Activated CD8-positive, alpha-beta memory T cell treated with anti-CD3 and anti-CD28 coated beads, Interleukin-2, amount 10 ng/mL, durations not matched to agents 7 days and 5 days (primary cell): Measurements from ENCODE around the gene FUOM. TPM values are rescaled to one million over a fixed set of nuclear protein-coding genes. Genes with fewer than 3 reads are reported as not detected.
A peak's percentile ranks its signal among the peaks of the same experiment; 100 is the strongest.
"Not testable (repeated sequence)": the region's sequence is repeated elsewhere in the genome, so short reads cannot be mapped to it uniquely, and the experiment has no call there.

Source experiments
- ATAC-seq: fragments of 150-1000 bp; cut with Tn5 transposase; one replicate; pipeline ENCODE4 v1.10.0; 2021; ENCODE audit warnings: moderate library complexity
- CTCF ChIA-PET: fragments of 350-600 bp; sonication (Branson Sonifier 250); formaldehyde crosslinking; loops from one replicate; lab custom pipeline; 2021; ENCODE audit warnings: antibody characterized with exemption; lab: Charles Lee
- DNase-seq: peaks from one replicate; pipeline ENCODE4 v3.0.0-alpha.2; 2020
- H3K27ac Mint-ChIP-seq: one replicate; pipeline ENCODE4 v1.8.0; 2021; ENCODE audit warnings: mild to moderate bottlenecking, mixed read lengths
- H3K27me3 Mint-ChIP-seq: one replicate; pipeline ENCODE4 v1.8.0; 2021; ENCODE audit warnings: mixed read lengths
- H3K36me3 Mint-ChIP-seq: one replicate; pipeline ENCODE4 v1.8.0; 2021; ENCODE audit warnings: mild to moderate bottlenecking, mixed read lengths
- H3K4me1 Mint-ChIP-seq: one replicate; pipeline ENCODE4 v1.8.0; 2021; ENCODE audit warnings: mixed read lengths
- H3K4me3 Mint-ChIP-seq: one replicate; pipeline ENCODE4 v1.8.0; 2021; ENCODE audit warnings: mild to moderate bottlenecking, moderate library complexity, mixed read lengths
- H3K9me3 Mint-ChIP-seq: one replicate; pipeline ENCODE4 v1.8.0; 2022; ENCODE audit warnings: low read depth, mixed read lengths
- total RNA-seq, 2 experiments: library from RNA; stranded (reverse); gene quantifications; one replicate each; pipeline ENCODE4 v1.2.3, GENCODE V29; 2021

FUOM gene
- total RNA-seq, 2 experiments from 2014 or later = 9.1 to 13.1 TPM

DNA sequence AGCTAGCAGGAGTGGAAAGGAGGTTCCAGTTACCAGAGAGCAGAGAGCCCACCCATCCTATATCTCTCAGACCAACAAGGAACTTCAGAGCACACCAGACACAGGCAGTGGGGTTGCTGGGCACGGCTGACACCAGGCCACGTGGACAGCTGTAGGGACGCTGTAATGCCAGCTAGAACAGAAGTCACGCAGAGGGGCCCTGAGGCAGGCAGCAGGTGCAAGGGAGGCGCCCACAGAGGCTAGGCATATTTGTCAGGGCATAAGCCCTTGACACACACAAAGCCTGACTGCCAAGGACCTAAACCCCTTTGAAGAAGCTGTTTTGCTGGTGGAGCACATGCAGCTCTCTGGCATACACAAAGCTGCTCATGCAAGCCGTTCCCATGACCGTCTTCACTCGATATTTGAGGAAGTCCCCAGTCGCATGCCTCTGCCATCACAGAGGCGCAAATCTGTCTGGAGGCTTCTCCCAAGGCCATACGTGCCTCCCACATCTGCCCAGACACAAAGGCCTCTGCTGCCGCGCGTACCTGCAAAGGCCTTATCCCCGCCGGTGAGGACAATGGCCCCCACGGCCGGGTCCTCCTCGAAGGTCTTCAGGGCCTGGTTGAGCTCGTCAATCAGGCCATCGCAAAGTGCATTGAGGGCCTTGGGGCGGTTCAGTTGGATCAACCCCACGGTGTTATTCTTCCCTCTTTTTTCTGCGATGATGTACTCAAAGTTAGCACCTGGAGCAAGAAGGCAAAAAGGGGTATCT is 12.4 kb upstream of the FUOM start:
- no peak for ATAC-seq
- CTCF ChIA-PET = interaction anchor here (1.1 to 1.7 kb wide), 2 partner anchors 9 to 41 kb away, joined by 4 to 6 read pairs; no protein-coding TSS in a partner anchor

DNA sequence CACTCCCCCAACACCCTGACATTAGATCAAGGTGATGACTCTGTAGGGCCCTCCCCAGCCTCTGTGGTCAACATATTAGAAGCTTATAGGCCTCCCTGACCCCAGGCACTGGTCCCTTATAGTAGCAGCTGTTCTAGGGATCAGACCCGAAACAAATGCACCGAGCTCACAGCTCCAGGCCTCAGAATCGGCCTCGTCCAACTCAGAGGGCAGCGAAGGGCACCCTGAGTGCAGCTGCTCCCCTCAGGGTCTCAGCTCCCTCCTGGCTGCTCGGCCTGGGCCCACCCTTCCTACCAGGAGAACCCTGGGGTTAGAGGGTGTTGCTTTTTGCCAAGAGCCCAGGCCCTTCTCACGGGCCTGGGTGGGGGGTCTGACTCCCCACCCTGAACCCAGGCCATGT is 10.3 kb upstream of the FUOM start:
- Mint-ChIP-seq H3K27me3 (no peaks in the 10 kb centered on the region), H3K4me3 (no peak overlapping the region), H3K36me3 (no peaks in the 10 kb centered on the region), H3K9me3 (no peaks in the 10 kb centered on the region), H3K27ac (no peak overlapping the region), H3K4me1 (peaks cover 5% of the 10 kb centered on the region)
- no peak for ATAC-seq
- DNase-seq = no peak
- CTCF ChIA-PET = interaction anchor here (0.9 kb wide), 1 partner anchor 39 kb away, joined by 3 read pairs; no protein-coding TSS in a partner anchor

More for the DNA sequence above, 12.4 kb upstream of the FUOM start:
- Mint-ChIP-seq H3K9me3 (no peaks in the 10 kb centered on the region), H3K27me3 (peaks cover 7% of the 10 kb centered on the region), H3K4me3 (no peak overlapping the region), H3K36me3 (no peaks in the 10 kb centered on the region), H3K27ac (no peak overlapping the region), H3K4me1 (peaks cover 12% of the 10 kb centered on the region)
- DNase-seq = no peak

DNA sequence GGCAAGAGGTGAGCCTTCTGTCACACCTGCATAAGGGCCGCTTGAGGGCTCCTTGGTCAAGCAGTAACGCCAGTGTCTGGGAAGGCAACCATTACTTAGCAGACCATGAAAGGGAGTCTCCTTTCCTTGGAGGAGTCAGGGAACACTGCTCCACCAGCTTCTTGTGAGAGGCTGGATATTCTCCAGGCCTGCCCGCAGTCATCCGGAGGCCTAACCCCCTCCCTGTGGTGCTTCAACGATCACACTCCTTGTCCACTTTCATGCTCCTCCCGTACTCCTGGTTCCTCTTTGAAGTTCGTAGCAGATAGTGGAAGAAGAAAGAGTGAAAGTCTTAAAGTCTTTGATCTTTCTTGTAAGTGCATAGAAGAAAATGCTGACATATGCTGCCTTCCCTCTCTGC is 9.6 kb upstream of the FUOM start:
- H3K27me3 Mint-ChIP-seq, ATAC-seq, H3K4me3 Mint-ChIP-seq, H3K9me3 Mint-ChIP-seq, CTCF ChIA-PET, H3K36me3 Mint-ChIP-seq, H3K4me1 Mint-ChIP-seq, H3K27ac Mint-ChIP-seq, DNase-seq: not testable (repeated sequence)

DNA sequence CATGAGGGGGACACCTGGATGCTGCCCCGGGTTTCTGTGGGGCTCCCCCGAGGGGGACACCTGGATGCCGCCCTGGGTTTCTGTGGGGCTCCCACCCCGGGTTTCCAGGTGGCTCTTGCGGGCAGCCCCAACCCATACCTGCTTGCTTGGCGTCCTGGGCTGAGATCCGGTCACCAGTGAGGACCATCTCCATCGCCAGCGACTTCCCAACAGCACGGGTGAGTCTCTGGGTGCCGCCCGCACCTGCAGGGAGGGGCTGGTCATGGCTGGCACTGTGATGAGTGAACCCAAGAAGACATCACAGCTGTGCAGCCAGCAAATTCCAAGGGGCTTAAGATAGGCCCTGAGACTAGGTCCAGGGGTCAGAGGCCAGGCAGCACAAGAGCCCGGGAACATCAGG is 8.9 kb upstream of the FUOM start:
- Mint-ChIP-seq H3K9me3 (no peaks in the 10 kb centered on the region), H3K27me3 (no peaks in the 10 kb centered on the region), H3K4me3 (no peak overlapping the region), H3K27ac (no peak overlapping the region), H3K36me3 (peaks cover 2% of the 10 kb centered on the region), H3K4me1 (peaks cover 7% of the 10 kb centered on the region)
- ATAC-seq (no peak), DNase-seq (no peak)
- CTCF ChIA-PET = no interaction called here

DNA sequence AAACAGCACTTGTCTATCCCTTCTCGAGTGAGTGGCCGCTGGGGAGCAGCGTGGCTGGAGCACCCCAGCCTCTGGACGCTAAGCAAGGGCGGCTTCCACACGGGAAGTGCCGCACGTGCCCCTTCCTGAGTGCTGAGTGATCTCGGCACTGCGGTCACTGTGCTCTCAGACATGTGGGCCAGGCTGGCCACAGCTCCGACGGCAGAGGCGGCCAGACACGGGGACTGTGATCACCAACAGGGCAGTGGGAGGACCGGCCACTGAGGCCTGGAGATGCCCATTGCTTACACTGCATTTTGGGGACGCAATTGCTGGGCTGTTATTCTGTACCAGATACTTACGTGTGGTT is 8.3 kb upstream of the FUOM start:
- ATAC-seq (no peak), DNase-seq (no peak)
- H3K27me3 Mint-ChIP-seq = no peaks in the 10 kb centered on the region
- peaks cover 10% of the 10 kb centered on the region for H3K4me1 Mint-ChIP-seq
- H3K9me3 Mint-ChIP-seq = no peaks in the 10 kb centered on the region
- CTCF ChIA-PET = no interaction called here
- H3K4me3 Mint-ChIP-seq = no peak overlapping the region
- H3K36me3 Mint-ChIP-seq = peaks cover 2% of the 10 kb centered on the region
- H3K27ac Mint-ChIP-seq = no peak overlapping the region

DNA sequence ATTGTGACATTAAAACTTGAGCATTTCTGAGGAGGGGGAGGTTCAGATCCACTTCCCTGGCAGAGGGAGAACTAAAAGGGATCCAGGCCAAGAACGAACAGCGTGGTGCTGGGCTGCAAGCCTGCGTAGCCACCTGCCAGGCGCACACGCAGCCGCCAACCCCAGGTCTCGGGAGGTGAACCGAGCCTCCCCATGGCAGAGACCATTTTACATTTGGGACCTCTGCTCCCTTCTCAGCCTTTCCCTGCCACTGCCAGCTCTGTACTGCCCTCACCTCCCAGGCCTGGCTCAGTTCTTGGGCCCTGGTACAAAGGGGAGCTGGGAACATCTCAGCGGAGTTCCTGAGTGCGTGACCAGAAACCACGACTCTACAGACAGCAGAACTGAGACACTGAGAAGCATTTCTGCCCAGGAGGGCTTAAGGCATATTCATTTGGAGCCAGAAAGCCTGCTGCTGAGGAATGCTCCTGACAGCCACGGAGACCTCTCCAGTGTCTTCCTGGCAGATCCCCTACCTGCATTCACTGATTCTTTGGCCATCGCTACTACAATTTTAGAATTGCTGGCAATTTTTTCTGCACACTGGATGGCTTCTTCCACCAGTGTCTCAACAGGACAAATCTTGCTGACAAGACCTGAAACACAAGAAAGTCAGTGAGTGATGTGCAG is 7.8 kb upstream of the FUOM start:
- DNase-seq = no peak
- no peaks in the 10 kb centered on the region for H3K9me3 Mint-ChIP-seq
- peaks cover 2% of the 10 kb centered on the region for H3K36me3 Mint-ChIP-seq
- no peak overlapping the region for H3K27ac Mint-ChIP-seq
- ATAC-seq = no peak
- H3K4me3 Mint-ChIP-seq = no peak overlapping the region
- H3K27me3 Mint-ChIP-seq = no peaks in the 10 kb centered on the region
- CTCF ChIA-PET = no interaction called here
- H3K4me1 Mint-ChIP-seq = peaks cover 10% of the 10 kb centered on the region

DNA sequence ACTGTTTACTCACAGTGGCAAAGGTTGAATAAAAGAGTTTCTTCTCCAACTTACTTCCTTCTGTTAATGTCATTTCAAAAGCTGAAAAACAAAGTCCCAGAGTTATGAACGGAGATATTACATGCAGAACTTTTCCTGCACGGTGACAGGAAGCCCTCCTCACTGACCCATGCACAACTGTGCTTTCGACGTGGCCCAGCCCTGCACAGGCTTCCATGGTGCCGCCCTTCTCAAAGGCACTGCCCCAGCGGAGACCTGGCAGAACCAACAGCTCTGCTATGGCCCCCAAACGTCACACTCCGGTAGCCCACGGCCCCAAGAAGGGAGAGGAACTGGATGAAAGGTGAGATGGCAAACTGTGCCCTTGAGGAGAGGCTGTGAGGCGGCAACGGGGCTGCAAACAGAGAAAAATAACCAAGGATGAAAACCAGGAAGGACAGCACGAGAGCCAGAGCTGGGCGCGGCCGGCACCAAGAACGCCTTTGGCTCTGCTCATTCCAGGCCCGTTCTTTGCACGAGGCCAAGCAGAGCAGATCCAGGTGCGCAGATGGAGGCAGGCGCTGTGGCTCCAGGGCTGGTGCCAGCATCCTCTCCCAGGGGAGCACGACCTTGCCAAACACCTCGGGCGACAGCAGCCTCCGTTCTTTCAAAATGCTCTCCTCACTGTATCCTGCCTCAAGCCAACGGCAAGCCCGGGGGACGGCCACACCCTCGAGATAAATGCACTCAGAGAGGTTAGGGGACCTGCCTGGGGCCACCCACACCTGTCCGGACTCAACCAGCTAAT is 7.0 kb upstream of the FUOM start:
- no peak for DNase-seq
- Mint-ChIP-seq H3K27ac (no peak overlapping the region), H3K4me1 (peaks cover 10% of the 10 kb centered on the region), H3K27me3 (no peaks in the 10 kb centered on the region), H3K4me3 (no peak overlapping the region), H3K36me3 (peaks cover 2% of the 10 kb centered on the region), H3K9me3 (no peaks in the 10 kb centered on the region)
- no peak for ATAC-seq
- CTCF ChIA-PET = interaction anchor here (1.8 to 2.0 kb wide), 2 partner anchors 35 to 73 kb away, joined by 5 to 6 read pairs; no protein-coding TSS in a partner anchor

DNA sequence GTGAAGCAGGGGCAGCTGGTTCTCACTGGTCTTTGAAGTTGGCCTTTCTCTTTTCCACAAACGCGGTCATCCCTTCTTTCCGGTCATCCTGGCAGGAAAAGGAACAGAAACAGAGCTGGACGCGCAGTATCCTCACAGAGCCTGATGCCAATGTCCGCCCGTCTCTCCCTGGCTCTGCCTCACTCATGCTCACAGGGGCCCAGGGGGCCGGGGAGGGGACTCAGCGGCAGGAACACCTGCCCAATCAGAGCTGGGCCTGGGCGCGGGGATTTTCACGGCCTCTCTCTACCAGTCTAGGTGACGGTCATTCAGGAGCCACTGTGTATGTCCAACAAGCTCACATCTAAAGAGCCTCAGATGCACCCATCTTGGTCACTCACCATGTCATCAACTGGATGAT is 5.0 kb upstream of the FUOM start:
- peaks cover 10% of the 10 kb centered on the region for H3K4me1 Mint-ChIP-seq
- CTCF ChIA-PET = interaction anchor here (1.8 kb wide), 1 partner anchor 75 kb away, joined by 5 read pairs; no protein-coding TSS in a partner anchor
- no peak overlapping the region for H3K4me3 Mint-ChIP-seq
- H3K27ac Mint-ChIP-seq = no peak overlapping the region
- DNase-seq = no peak
- H3K9me3 Mint-ChIP-seq = no peaks in the 10 kb centered on the region
- ATAC-seq = no peak
- no peaks in the 10 kb centered on the region for H3K27me3 Mint-ChIP-seq
- peaks cover 2% of the 10 kb centered on the region for H3K36me3 Mint-ChIP-seq

DNA sequence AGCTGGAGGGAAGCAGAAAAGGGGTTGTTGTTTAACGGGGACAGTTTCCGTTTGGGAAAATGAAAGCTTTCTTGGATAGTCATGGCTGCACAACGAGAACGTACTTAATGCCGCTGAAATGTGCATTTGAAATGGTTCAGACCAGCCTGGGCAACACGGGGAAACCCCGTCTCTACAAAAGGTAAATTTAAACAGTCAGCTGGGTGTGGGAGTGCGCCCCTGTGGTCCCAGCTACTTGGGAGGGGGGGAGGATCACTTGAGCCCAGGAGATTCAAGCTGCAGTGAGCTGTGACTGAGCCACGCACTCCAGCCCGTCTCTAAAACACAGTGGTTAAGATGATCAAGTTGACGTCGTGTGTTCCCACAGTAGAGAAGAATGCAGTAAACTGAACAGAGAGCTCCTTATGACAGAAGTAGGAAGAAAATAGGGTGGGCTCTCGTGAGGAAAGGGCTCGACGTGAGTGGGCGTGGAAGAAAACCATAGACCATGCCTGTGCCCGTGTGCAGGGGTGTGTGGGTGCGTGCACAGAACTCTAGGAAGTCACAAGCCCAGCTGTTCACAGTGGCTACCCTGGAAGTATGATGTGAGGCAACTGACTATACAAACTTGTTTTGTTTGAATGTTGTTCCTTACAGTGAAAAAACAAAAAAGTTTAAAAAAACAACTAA is 4.1 kb upstream of the FUOM start:
- DNase-seq (no peak), ATAC-seq (no peak)
- H3K4me1 Mint-ChIP-seq = peaks cover 10% of the 10 kb centered on the region
- no peaks in the 10 kb centered on the region for H3K27me3 Mint-ChIP-seq
- H3K9me3 Mint-ChIP-seq = no peaks in the 10 kb centered on the region
- H3K36me3 Mint-ChIP-seq = peaks cover 2% of the 10 kb centered on the region
- H3K4me3 Mint-ChIP-seq = peak overlapping the region; percentile 13
- CTCF ChIA-PET = interaction anchor here (0.6 to 1.9 kb wide), 4 partner anchors 9 to 47 kb away, joined by 3 to 8 read pairs (median 4); partner anchors contain the start of gene PRAP1
- H3K27ac Mint-ChIP-seq = peak overlapping the region; percentile 16

DNA sequence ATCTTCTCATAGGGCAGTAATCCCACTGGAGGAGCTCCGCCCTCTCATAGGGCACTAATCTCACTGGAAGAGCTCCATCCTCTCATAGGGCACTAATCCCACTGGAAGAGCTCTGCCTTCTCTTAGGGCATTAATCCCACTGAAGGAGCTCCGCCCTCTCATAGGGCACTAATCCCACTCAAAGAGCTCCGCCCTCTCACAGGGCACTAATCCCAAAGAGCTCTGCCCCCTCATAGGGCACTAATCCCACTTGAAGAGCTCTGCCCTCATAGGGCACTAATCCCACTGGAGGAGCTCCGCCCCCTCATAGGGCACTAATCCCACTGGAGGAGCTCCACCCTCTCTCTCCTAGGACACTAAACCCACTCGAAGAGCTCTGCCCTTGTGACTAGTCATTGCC is 3.4 kb upstream of the FUOM start:
- Mint-ChIP-seq H3K4me1 (peaks cover 10% of the 10 kb centered on the region), H3K27ac (no peak overlapping the region), H3K4me3 (peak overlapping the region; percentile 13), H3K36me3 (peaks cover 2% of the 10 kb centered on the region), H3K9me3 (no peaks in the 10 kb centered on the region), H3K27me3 (no peaks in the 10 kb centered on the region)
- DNase-seq (no peak), ATAC-seq (no peak)
- CTCF ChIA-PET = interaction anchor here (0.8 to 1.9 kb wide), 3 partner anchors 9 to 31 kb away, joined by 4 to 8 read pairs (median 4); partner anchors contain the start of gene PRAP1

DNA sequence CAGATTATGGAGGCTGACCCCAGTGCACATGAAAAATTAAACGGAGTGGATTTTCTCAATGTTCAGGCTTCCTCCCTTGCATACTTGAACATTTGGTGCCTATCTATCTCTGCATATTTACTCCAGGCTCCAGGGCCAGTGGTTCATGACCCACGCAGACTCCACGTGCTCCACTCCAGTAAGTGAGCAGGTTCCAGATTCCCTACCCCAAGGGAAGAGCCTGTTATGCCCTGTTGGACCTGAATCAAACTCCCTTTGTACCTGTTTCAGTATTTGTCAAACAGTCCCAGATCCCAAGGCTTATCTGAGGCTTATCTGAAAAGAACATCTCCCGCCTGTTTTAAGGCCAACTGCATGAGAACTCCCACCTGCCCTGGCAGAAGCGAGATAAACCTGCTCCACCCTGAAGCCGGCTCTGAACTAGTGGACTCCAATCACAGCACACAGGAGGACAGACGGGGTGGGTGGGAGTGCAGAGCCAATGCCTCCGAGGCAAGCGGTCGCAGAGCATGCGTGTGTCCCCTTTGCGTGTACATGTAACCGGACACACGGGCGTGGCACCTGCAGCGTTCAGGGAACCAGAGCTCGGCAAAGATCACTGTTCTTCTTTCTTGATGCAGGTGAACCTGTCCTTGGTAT is 2.3 kb upstream of the FUOM start:
- no peak overlapping the region for H3K27ac Mint-ChIP-seq
- DNase-seq = no peak
- ATAC-seq = no peak
- no peaks in the 10 kb centered on the region for H3K27me3 Mint-ChIP-seq
- H3K9me3 Mint-ChIP-seq = no peaks in the 10 kb centered on the region
- peaks cover 13% of the 10 kb centered on the region for H3K4me1 Mint-ChIP-seq
- CTCF ChIA-PET = no interaction called here
- peaks cover 2% of the 10 kb centered on the region for H3K36me3 Mint-ChIP-seq
- no peak overlapping the region for H3K4me3 Mint-ChIP-seq

DNA sequence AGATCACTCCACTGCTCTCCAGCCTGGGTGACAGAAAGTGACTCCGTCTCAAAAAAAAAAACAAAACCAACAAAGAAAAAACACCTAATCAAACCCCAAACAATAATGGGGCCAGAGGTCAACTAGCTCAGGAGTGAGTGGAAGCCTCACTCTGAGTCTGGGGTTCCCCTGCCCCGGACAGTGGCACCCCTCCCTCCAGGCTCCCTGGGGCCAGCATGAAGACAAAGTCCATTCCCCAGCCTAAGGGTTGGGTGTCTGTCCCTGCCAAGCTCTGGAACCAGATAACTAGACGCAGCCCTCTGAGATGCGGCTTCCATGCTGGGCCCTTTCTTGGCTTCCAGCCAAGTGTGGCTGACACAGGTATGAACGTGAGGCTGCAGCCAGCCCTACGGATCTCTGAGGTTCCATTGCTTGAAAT is 1.7 kb upstream of the FUOM start:
- no peak for DNase-seq
- Mint-ChIP-seq H3K27ac (no peak overlapping the region), H3K27me3 (no peaks in the 10 kb centered on the region), H3K9me3 (no peaks in the 10 kb centered on the region), H3K36me3 (peaks cover 2% of the 10 kb centered on the region), H3K4me1 (peaks cover 13% of the 10 kb centered on the region), H3K4me3 (no peak overlapping the region)
- no peak for ATAC-seq
- CTCF ChIA-PET = interaction anchor here (1.0 to 1.5 kb wide), 2 partner anchors 30 to 45 kb away, joined by 3 to 7 read pairs; no protein-coding TSS in a partner anchor
